Left colon (tissue), 2 donors: Measurements from ENCODE around the gene SYT15. TPM values are rescaled to one million over a fixed set of nuclear protein-coding genes. Genes with fewer than 3 reads are reported as not detected.
"Not testable (repeated sequence)": the region's sequence is repeated elsewhere in the genome, so short reads cannot be mapped to it uniquely, and the experiment has no call there.

Source experiments
- ATAC-seq: fragments of 200-7000 bp; cut with Tn5 transposase; one replicate; pipeline ENCODE4 v1.9.1; 2020; ENCODE audit warnings: mild to moderate bottlenecking, moderate library complexity
- DNase-seq, 2 donors: peaks; one replicate each; pipeline ENCODE4 v3.0.0-alpha.2; 2020
- intact Hi-C, 2 donors: fragments of 100-400 bp; cut with DNase I in 1 of 2; cut with micrococcal nuclease in 1 of 2; formaldehyde crosslinking; loops; one replicate each; pipeline versions ENCODE4 v1.11.2 to v1.14.0; 2022; cut with DNase I, micrococcal nuclease
- total RNA-seq, 2 donors: library from RNA; stranded (reverse); fragmentation: NEBNext Ultra II Directional; extraction: Animal tissue kit (Norgen Biotek cat#: 25700); gene quantifications; one replicate each; pipeline ENCODE4 v1.2.1, GENCODE V29; 2021
- donor health status: DM: no; HTN: no; CAD: no.
- donor health status: DM: yes; HTN: yes; CAD: no.

SYT15 gene
- total RNA-seq, 2 donors from 2014 or later, result 1.4 to 2.2 TPM

GRCh38 chr10:46579378-46579777, 450 bp downstream of the SYT15 start:
- intact Hi-C loops, DNase-seq, ATAC-seq: not testable (repeated sequence)

DNA sequence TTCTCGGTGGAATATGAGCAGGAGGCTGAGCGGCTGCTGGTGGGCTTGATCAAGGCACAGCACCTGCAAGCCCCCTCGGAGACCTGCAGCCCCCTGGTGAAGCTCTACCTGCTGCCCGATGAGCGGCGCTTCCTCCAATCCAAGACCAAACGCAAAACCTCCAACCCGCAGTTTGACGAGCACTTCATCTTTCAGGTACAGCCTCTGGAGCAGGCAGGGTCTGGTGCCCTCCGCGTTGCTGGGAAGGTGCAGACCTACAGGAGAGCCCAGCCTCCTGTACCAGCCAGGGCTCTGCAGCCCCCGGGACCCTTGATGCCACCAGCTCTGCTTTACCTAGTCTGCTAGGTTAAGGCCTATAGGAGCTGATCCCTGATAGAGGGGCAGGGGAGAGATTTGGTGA, 3.1 kb downstream of the SYT15 start:
- ATAC-seq, DNase-seq, intact Hi-C loops: not testable (repeated sequence)

DNA sequence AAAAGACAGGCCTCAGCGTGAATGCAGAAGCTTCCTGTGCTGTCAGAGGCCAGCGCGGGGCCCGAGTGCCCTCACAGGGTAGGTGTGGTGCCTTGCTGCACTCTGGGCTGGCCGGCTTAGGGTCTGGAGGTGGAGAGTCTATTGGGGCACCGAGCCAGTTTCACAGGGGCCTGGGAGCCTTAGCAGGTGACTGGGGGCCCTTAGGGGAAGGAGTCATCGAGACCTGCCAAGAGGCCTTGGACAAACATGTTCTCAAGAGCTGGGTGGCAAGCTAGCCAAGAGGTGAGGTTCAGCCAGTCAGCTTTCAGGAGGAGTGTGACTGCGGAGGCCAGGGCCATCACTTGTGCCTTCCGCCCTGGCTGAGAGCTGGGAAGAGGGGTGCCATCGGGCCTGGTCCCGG, 3.6 kb downstream of the SYT15 start:
- ATAC-seq, DNase-seq, intact Hi-C loops: not testable (repeated sequence)

DNA sequence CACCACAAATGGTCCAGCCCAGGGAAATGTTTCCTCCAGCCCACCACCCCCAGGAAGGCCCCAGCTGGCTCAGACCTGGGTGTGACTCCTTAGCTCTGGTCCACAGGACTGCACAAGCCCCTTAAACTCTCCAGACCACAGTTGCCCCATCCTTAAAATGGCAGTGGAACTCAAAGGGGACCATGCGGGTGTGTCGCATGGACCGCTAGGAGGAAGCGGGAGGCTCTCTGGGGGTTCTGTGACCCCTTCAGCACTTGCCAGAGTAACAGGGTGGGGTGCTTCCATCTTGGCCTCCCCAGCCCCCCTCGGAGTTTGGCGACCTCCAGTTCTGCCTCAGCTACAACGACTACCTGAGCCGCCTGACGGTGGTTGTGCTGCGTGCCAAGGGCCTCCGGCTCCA, 5.3 kb downstream of the SYT15 start:
- intact Hi-C loops, DNase-seq, ATAC-seq: not testable (repeated sequence)

GRCh38 chr10:46585246-46585645, 6.3 kb downstream of the SYT15 start:
- DNase-seq, intact Hi-C loops: not testable (repeated sequence)
- peak; percentile 77 for ATAC-seq

- ATAC-seq, result not testable (repeated sequence)
These were observed 8.6 kb downstream of the SYT15 start for GRCh38 chr10:46587546-46587945.

GRCh38 chr10:46588221-46588620, 9.3 kb downstream of the SYT15 start:
- ATAC-seq, intact Hi-C loops: not testable (repeated sequence)

More at GRCh38 chr10:46587546-46587945, 8.6 kb downstream of the SYT15 start:
- DNase-seq, intact Hi-C loops: not testable (repeated sequence)

DNA sequence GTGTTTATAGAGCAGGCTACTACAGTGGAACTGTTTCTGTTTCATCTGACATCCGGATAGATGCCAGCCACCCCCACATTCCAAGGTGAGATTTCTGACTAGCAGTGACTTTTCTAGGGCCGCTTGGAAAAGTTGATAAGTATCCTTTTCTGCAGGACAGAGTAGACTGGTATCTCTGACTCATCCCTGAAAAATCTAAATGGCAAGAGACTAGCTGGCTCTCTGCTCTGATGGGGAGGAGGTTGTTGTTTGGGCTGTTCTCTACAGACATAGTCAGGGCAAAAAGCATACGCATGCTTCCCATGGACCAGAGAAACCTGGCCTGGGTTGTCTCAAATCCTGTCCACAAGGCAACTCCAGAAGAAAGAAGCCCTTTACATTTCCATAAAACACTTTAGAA, 10.7 kb downstream of the SYT15 start:
- DNase-seq, ATAC-seq, intact Hi-C loops: not testable (repeated sequence)

More at GRCh38 chr10:46588221-46588620, 9.3 kb downstream of the SYT15 start:
- not testable (repeated sequence) for DNase-seq

- intact Hi-C loops, ATAC-seq, DNase-seq: not testable (repeated sequence)
These were observed 12.1 kb downstream of the SYT15 start for GRCh38 chr10:46591053-46591452.

GRCh38 chr10:46593307-46593706, 14.4 kb downstream of the SYT15 start:
- intact Hi-C loops, DNase-seq, ATAC-seq: not testable (repeated sequence)

GRCh38 chr10:46594453-46595063, 15.6 kb downstream of the SYT15 start:
- not testable (repeated sequence) for ATAC-seq

GRCh38 chr10:46596570-46596969, 17.6 kb downstream of the SYT15 start:
- intact Hi-C loops, ATAC-seq: not testable (repeated sequence)

More at GRCh38 chr10:46594453-46595063, 15.6 kb downstream of the SYT15 start:
- DNase-seq, intact Hi-C loops: not testable (repeated sequence)

GRCh38 chr10:46597616-46598246, 18.8 kb downstream of the SYT15 start:
- intact Hi-C loops, result not testable (repeated sequence)

More at GRCh38 chr10:46596570-46596969, 17.6 kb downstream of the SYT15 start:
- not testable (repeated sequence) for DNase-seq

DNA sequence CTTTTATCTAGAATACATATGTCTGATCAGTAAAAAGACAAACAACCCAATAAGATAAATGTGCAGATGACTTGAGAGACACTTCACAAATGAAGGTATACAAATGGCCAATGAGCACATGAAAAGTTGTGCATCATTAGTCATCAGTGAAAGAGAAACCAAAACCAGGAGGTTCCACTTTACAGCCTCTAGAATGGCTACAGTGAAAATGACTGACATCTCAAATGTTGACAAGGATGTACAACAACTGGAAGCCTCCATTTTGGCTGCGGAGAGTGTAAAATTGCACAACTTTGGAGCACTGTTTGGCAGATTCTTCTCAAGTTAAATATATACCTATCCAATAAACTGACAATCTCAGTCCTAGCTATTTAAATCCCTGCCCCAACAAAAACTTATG, 21.6 kb downstream of the SYT15 start:
- DNase-seq, intact Hi-C loops: not testable (repeated sequence)
- ATAC-seq, result peak; percentile 62

More at GRCh38 chr10:46597616-46598246, 18.8 kb downstream of the SYT15 start:
- ATAC-seq, result peak; percentile 91
- DNase-seq, result peak in 1 of 2 donors; percentile 10

DNA sequence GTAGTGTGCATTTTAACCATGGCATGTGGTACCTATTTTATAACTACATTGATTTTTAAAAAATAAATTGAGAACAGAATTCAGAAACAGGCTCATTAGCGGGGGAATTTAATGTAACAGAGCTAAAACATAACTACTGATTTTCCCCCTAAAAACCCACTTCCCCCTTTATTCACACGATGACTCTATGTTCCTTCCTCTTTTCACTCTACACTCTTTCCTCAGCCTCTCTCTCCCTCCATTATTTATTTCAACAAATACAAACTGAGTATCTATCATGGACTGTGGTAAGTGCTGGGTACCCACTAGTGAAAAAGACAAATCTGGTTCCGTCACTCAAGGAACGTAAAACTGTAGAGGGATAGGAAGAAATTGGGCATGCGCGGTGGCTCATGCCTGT, 36.6 kb downstream of the SYT15 start:
- ATAC-seq, result not testable (repeated sequence)

GRCh38 chr10:46616227-46616626, 37.3 kb downstream of the SYT15 start:
- DNase-seq, ATAC-seq, intact Hi-C loops: not testable (repeated sequence)

More for the DNA sequence above, 36.6 kb downstream of the SYT15 start:
- DNase-seq, intact Hi-C loops: not testable (repeated sequence)

DNA sequence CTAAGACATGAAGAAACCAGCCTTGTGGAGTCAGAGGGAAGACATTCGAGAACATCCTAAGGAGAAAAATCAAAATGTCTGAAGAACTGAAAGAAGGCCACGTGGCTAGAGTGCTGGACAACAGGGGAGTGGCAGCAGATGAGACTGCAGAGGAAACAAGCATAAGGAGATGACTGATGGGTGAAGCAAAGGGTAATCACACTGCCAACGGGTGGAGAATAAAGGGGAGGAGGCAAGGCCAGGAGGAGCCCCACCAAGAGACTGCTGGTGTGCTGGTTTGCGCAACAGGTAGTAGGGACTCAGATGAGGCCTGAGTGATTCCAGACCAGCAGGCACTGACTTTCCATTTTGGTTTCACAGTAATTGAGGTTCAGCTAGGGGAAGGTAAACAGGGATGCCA, 38.2 kb downstream of the SYT15 start:
- intact Hi-C loops, DNase-seq, ATAC-seq: not testable (repeated sequence)

DNA sequence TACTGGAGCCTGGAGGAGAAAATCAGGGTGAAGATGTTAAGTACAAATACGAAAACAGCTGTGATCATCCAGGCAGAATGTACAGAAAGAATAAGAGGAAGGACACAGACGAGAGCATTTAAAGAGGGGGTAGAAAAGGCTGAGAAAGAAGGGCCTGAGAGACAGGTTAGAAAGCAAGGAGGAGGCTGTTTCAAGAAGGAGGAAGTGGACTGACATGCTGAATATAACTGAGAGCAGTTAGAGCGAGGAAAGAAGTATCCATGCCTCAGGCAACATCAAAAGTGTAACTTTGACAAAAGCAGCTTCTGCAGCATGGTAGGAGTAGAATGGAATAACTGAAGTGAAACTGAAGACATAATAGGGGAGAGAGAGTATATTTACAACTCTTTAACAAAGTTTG, 39.0 kb downstream of the SYT15 start:
- intact Hi-C loops, ATAC-seq, DNase-seq: not testable (repeated sequence)

- ATAC-seq, DNase-seq, intact Hi-C loops: not testable (repeated sequence)
These were observed 45.1 kb downstream of the SYT15 start for GRCh38 chr10:46623899-46624654.
